HG02943 (cell line): Measurements from ENCODE around the gene TMEM175.

Source experiments
- ATAC-seq: cut with Tn5 transposase; IDR thresholded peaks from one replicate; pipeline ENCODE4 v1.9.1; 2021; ENCODE audit warnings: mild to moderate bottlenecking, low read depth, moderate library complexity; ENCODE audit not compliant: unreplicated experiment

The TMEM175 gene

GRCh38 chr4:898869-899555 lies 33.2 kb upstream of the TMEM175 start:
- ATAC-seq, result no peak

GRCh38 chr4:899556-899906 lies 32.7 kb upstream of the TMEM175 start:
- no peak for ATAC-seq

- no peak for ATAC-seq
Measured at GRCh38 chr4:900073-900472, 32.2 kb upstream of the TMEM175 start.

- no peak for ATAC-seq
Measured at GRCh38 chr4:900721-901120, 31.5 kb upstream of the TMEM175 start.

- no peak for ATAC-seq
Measured at GRCh38 chr4:901192-901910, 30.9 kb upstream of the TMEM175 start.

- no peak for ATAC-seq
Measured at GRCh38 chr4:903066-904046, 28.9 kb upstream of the TMEM175 start.

- no peak for ATAC-seq
Measured at GRCh38 chr4:905485-906338, 26.5 kb upstream of the TMEM175 start.

GRCh38 chr4:906339-907102 lies 25.7 kb upstream of the TMEM175 start:
- no peak for ATAC-seq

- no peak for ATAC-seq
Measured at GRCh38 chr4:907103-907400, 25.2 kb upstream of the TMEM175 start.

GRCh38 chr4:907691-908425 lies 24.4 kb upstream of the TMEM175 start:
- ATAC-seq, result no peak

- ATAC-seq, result no peak
Measured at GRCh38 chr4:909131-909571, 23.1 kb upstream of the TMEM175 start.

- ATAC-seq, result no peak
Measured at GRCh38 chr4:909821-910220, 22.4 kb upstream of the TMEM175 start.

GRCh38 chr4:910366-911091 lies 21.7 kb upstream of the TMEM175 start:
- ATAC-seq, result no peak

- ATAC-seq, result no peak
Measured at GRCh38 chr4:911221-911751, 21.0 kb upstream of the TMEM175 start.

- no peak for ATAC-seq
Measured at GRCh38 chr4:911871-912490, 20.3 kb upstream of the TMEM175 start.

- no peak for ATAC-seq
Measured at GRCh38 chr4:912548-913279, 19.5 kb upstream of the TMEM175 start.

GRCh38 chr4:913280-913618 lies 19.0 kb upstream of the TMEM175 start:
- ATAC-seq, result no peak
